Measurements from ENCODE around the gene NVL.
"Not testable (repeated sequence)": the region's sequence is repeated elsewhere in the genome, so short reads cannot be mapped to it uniquely, and the experiment has no call there.

Gene NVL

DNA sequence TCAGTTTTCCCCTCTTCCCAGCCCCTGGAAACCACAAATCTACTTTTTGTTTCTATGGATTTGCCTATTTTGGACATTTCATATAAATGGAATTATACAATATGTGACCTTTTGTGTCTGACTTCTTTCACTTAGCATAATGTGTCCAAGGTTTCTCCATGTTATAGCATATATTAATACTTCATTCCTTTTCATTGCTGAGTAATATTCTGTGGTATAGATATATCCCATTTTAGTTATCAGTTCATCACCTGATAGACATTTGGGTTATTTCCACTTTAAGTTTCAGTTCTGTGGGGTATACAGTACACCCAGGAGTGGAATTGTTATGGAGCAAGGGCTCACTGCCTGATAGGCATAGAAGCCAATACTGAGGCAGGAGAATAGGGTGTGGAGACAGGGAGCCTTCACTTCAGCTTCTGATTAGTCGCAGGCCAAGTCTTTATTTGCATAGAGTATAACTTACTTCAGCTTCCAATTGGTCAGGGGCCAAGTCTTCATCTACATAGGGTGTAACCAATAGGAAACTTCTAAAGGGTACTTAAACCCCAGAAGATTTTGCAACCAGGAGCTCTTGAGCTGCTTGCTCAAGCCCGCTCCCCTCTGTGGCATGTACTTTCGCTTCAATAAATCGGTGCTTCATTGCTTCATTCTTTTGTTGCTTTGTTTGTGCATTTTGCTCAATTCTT, 8.3 kb upstream of the NVL start:
- in situ Hi-C loops (cut with HindIII; ENCODE audit: low sequenced_read_pairs) = no loop called here

DNA sequence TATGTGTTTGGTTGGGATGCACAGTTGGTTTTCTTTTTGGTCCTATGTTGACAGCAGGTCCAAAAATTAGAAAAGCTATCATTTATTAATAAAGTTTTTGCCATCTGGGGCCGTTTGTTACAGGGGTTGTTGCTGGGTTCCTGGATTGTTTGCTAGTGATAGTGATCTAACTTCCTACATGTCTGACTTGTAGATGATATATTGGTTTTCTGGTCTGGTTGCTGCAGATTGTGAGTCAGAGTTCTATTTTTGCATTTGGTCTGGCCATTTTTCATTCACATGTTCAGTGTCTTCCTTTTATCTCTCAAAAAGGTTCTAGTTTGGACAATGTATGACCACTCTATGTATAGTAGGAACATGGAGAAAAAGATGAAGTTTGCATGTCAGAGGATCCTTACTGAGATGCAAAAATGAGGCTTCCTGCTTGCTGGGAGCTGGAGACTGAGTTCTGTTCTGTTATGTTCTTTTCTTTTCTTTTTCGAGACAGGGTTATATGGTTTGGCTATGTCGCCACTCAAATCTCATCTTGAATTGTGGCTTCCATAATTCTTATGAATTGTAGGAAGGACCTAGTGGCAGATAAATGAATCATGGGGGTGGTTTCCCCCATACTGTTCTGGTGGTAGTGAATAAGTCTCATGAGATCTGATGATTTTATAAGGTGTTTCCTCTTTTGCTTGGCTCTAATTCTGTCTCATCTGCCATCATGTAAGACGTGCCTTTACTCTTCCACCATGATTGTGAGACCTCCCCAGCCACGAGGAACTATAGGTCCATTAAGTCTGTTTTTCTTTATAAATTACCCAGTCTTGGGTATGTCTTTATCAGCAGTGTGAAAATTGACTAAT, 4.2 kb upstream of the NVL start:
- in situ Hi-C loops (cut with HindIII; ENCODE audit: low sequenced_read_pairs) = no loop called here

DNA sequence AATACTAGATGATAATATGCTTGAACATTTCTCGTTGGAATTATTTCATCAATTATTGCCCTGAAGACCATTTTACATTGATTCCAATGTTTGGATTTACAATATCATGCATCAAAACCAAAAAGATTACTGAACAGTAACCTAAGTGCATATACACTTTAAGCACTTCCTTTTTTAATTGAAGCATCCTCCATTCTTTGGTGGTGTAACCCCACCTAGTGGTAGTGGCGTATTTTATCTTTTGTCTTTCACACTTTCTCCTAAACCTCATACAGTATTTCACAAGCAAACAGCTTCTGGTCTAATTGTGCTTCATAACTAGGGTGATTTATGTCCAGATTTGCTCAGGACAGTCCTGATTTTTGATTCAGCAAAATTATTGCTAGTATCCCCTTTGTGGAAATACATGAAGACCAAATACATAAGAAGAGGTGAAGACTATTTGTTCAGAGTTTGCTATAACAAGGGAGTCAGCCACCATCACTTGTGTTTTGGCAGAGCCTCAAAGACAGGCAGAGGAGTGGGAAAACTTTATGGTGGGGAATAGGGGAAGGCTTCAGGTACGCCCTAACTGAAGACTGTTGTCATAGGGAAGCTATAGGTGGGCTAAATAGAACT, 3.4 kb upstream of the NVL start:
- in situ Hi-C loops (cut with HindIII; ENCODE audit: low sequenced_read_pairs) = no loop called here

DNA sequence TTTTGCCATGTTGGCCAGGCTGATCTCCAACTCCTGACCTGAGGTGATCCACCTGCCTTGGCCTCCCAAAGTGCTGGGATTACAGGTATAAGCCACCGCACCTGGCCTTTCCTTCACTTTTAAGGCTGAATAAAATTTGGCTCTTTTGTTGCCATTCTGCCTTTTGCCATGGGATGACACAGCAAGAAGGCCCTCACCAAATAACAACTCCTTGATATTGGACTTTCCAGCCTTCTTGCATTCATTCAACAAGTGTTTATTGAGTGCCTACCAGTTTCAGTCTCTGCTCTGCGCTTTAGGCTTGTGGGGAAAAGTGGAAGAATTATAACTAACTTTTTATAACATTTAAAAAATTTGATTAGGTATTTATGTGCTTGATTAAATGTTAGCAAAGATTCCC, 1.9 kb upstream of the NVL start:
- in situ Hi-C loops (cut with HindIII; ENCODE audit: low sequenced_read_pairs) = no loop called here

DNA sequence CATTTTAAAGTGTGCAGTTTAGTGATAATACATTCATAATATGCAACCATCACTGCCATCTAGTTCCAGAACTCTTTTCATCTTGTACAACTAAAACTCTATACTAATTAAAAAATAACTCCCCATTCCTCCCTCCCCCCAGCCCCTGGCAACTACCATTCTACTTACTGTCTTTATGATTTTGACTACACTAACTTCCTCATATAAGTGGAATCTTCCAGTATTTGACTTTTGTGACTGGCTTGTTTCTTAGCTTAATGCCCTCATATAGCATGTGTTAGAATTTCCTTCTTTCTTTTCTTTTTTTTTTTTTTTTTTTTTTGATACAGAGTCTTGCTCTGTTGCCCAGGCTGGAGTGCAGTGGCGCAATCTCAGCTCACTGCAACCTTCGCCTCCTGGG, 1.4 kb upstream of the NVL start:
- in situ Hi-C loops (cut with HindIII; ENCODE audit: low sequenced_read_pairs) = no loop called here

DNA sequence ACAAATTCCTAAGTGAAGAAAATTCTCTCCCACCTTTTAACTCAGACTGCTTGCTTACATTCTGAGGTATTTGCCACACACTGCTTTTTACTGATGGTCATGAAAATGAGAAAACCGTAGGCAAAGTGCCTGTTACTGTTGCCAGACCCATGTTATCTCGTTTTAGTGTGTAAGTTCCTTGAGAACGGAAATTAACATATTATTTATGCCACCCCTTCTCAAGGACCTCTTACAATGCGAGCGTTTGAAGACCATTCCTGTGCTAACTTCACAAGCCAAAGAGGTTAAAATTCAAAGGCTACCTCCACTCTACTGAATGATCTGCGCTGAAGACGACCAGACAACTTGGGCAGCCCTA, 509 bp downstream of the NVL start:
- in situ Hi-C loops (cut with HindIII; ENCODE audit: low sequenced_read_pairs) = no loop called here

DNA sequence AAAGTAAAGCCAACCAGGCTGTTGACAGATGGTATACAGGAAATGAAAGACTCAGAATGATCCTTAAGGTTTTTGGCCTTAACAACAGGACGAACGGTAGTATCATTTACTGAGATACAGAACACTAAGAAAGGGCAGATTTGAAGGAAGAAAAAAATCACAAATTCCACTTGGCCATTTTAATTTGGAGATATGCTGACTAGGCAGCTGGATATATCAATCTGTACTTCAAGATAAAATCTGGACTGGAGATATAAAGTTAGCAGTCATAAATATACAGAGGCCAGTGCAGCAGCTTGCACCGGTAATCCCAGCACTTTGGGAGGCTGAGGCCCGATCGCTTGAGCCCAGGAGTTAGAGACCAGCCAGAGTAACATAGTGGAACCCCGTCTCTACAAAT, 1.3 kb downstream of the NVL start:
- in situ Hi-C loops (cut with HindIII; ENCODE audit: low sequenced_read_pairs) = no loop called here

DNA sequence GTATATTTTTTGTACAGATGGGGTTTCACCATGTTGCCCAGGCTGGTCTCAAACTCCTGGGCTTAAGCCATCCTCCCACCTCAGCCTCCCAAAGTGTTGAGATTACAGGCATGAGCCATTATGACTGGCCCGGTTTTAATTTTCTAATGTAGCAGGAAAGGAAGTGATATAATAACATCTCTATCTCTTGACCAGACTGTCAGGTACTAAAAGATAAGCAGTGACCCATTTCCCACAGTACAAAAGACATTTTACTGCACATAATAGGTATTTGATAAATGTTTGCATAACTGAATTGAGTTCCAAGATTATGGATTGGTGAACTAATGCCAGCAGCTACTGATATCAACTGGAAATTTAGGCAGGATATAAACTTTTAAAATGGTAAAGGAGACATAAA, 4.0 kb downstream of the NVL start:
- in situ Hi-C loops (cut with HindIII; ENCODE audit: low sequenced_read_pairs) = no loop called here

DNA sequence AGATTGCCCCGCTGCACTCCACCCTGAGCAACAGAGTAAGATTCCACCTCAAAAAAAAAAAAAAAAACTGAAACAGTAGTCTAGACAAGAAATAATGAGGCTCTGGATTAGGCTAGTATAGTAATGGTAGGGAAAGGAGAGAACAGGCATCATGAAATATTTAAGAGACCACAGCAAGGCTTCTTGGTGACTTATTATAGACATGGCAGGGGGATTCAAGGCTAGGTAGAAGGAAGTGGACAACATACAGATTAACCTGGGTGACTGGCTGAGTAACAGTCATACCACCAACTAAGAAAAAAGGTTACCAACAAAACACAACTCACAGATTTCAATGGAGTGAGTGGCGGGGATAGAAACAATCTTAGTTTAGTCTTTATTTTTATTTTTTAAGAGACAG, 8.3 kb downstream of the NVL start:
- in situ Hi-C loops (cut with HindIII; ENCODE audit: low sequenced_read_pairs) = no loop called here

DNA sequence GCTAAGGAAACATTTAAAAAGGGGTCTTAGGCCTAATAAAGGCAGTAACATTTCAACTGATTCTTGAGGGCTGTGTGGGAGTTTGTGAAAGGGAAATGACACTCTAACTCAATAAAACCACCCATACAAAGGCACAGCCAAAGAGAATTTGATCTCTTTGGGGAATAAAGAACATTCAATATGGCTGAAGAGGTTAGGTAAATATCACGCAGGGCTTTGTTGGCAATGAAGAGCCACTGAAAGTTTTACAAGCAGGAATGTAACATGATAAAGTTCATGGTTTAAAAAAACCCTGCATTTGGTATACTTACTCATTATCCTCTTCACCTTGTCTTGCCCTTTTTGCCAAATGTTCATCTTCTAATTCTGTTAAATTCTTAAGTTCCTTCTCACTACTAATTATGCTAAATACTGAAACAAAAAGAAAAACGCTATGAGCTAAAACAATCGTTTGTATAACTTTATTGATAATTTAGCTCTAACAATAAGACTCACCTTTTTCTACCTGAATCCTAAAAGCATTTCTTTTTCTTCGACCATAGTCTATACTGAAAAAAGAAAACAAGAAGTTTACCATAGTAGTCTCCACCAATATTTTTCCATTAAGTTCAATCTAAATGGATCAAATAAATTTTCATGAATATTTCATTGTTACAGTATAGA, 12.5 kb downstream of the NVL start:
- in situ Hi-C loops (cut with HindIII; ENCODE audit: low sequenced_read_pairs) = no loop called here

DNA sequence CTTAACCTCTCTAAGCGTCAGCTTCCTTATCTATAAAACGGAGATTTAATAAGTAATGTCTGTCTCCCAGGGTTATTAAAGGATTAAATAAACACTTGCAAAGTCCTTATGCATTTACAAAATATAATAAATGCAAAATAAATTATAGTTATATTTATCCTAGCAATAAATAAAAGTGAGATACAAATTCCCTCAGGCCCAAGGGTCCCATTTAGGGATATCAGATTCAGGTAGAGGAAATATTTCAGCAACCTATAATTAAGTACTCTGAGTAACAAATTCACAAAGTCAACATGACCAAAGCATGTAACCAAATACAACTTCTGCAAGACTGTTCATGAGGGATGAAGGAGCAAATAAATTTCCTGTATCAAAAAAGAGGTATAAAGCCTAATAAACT, 17.9 kb downstream of the NVL start:
- in situ Hi-C loops (cut with HindIII; ENCODE audit: low sequenced_read_pairs) = no loop called here

DNA sequence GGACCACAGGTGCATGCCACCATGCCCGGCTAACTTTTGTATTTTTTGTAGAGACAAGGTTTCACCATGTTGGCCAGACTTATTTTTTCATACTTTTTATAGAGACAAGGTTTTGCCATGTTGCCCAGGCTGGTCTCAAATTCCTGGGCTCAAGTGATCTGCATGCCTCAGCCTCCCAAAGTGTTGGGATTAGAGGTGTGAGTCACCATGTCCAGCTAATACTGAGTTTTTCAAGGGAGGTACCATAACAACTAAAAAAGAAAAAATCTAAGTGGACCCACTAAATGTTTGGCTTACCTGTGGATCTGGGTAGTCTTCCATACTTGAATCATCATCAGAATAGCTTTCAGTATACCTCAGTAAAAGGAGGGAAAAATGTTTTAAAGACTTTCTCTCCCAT, 18.5 kb downstream of the NVL start:
- in situ Hi-C loops (cut with HindIII; ENCODE audit: low sequenced_read_pairs) = not testable (repeated sequence)

DNA sequence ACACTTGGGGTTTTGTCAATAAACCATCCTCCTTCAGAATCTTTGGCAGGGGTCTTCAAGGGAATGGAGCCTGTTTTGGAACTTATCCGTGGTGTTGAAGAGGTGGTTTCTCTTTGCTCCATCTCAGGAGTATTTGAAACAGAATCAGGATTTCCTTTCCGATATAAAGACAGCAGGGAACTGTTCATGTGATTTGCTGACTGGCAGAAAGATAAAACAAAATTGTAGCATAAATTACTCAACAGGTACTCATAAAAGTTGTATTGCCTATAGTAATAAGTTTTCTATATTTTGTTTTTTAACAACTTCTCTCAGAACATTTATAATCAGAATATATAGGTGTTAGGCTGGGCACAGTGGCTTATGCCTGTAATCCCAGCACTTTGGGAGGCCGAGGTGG, 21.9 kb downstream of the NVL start:
- in situ Hi-C loops (cut with HindIII; ENCODE audit: low sequenced_read_pairs) = no loop called here

DNA sequence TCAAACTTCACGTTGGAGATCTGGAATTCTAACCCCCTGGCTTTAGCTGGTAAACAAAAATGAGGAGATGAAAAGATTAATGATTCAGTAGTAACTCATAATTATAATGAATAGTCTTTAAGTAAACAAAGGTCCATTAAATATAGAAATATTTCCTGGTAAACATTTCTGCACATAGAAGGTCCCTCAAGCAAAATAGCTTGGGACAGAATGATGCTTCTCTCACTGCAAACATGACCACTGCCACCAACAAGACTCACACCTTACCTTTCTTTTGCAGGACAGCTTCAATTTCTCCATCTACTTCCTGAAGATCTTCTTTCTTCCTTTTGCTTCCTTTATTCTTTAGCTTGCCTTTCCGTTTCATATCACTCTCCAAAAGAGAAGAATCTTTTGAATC, 25.2 kb downstream of the NVL start:
- in situ Hi-C loops (cut with HindIII; ENCODE audit: low sequenced_read_pairs) = no loop called here

DNA sequence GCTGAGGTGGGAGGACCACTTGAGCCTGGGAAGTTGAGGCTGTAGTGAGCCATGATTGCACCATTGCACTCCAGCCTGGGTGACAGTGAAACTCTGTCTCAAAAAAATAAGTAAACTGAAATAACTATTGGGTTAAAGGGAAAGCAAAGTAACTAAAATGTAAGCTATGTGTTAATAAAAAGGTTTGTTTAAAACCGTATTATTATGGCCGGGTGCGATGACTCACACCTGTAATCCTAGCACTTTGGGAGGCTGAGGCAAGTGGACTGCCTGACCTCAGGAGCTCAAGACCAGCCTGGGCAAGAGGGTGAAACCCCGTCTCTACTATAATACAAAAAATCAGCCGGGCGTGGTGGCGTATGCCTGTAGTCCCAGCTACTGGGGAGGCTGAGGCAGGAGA, 27.0 kb downstream of the NVL start:
- in situ Hi-C loops (cut with HindIII; ENCODE audit: low sequenced_read_pairs) = no loop called here

DNA sequence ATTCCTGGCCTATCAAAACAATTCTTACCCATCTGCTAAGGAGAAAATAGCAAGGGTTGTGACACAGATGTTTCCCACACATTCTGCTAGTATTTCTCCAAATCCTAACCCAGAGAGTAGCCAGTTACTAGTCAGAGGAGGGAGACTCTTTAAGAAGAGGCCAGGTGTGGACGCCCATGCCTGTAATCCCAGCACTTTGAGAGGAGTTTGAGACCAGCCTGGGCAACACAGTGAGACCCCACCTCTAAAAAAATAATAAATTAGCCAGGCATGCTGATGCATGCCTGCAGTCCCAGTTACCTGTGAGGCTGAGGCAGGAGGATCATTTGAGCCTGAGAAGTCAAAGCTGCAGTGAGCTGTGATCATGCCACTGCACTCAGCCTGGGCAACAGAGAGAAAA, 28.6 kb downstream of the NVL start:
- in situ Hi-C loops (cut with HindIII; ENCODE audit: low sequenced_read_pairs) = no loop called here

DNA sequence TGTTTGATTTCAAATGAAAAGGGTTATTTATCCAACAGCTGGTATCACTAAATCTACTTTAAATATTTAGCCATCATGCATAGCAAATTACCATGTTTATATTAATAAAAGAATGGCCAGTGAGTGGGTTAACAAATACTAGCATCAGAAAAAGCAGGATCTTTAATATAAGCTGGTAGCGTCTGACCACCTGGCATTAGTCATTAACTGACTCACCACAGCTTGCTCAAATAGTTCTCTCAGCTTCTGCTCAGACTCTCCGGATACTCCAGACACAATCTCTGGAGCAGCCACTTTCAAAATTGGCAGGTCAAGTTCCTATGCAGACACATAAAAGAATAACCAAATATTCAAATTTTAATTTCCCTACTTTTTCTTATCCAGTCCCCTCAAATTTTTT, 29.6 kb downstream of the NVL start:
- in situ Hi-C loops (cut with HindIII; ENCODE audit: low sequenced_read_pairs) = no loop called here

DNA sequence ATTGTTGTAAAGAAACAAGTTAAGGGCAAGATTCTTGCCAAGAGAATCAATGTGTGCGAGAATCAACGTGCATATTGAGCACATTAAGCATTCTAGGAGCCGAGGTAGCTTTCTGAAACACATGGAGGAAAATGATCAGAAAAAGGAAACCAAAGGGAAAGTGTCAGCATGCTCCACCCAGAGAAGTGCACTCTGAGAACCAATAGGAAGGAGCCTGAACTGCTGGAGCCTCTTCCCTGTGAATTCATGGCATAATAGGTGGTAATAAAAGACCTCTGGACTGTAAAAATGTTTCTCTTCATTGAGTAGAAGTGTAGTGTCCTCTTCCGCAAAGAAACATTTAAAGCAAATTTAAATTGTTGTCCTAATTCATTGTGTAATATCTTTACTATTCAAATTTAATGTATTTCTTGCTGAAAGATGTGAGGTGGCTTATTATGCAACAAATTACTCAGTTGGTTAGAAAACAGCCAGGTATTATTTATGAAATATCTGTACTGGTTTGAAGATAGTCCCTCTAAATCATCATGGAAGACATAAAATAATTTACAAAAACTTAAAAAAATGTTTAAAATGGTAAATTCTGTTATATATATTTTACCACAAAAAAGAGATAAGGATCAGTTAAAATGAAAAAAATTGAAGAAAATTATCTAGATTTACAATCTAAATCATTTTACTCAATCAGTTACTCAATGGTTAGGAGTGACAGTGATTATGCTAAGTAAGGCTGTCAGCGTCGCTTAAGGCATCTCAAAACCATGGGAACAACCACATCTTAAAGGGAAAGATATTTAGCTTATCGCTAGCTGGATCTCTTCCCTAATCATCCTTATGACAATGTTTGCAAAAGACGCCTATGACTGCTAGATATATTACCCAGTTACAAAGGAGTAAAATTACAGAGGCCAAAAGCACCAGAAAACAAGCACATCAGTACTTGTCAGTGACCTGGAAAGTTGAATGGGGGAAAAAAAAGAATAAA, 31.3 kb downstream of the NVL start:
- in situ Hi-C loops (cut with HindIII; ENCODE audit: low sequenced_read_pairs) = loop anchor here (5.0 kb wide), 1 partner anchor 129 kb away; no protein-coding TSS in a partner anchor

DNA sequence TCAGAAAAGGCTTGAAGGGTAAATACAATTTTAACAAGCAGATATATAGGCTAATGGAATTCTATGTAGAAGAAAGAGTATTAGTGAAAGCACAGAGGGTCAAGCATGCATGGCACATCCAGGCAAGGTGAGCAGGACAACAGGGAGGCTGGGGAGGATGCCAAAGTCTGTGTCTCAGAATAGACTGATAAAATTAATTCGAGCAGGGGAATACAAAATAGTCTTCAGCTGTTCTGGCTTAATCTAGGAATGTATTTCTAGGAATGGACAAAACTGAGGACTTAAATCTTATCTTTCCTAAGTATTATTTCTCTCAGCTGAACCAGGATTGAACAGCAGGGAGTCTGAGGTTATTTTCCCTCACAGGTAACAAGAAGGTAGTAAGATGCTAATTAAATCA, 35.2 kb downstream of the NVL start:
- in situ Hi-C loops (cut with HindIII; ENCODE audit: low sequenced_read_pairs) = loop anchor here (5.0 kb wide), 1 partner anchor 133 kb away; no protein-coding TSS in a partner anchor

DNA sequence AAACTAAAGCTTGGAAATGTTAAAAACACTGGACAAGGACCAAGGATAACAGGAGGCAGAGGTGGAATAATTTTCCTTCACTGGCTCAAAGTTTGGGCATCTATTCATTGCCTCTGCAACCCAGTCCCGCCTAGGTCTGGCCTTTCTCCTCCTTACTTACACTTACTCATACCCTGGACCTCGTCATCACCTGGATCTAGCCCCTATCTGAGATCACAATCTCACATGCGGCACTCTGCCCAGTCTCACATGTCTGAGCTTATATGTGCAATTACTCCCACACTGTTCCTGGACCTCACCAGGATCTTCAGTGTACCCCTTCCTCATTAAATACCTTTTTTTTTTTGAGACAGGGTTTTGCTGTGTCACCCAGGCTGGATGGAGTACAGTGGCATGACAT, 37.6 kb downstream of the NVL start:
- in situ Hi-C loops (cut with HindIII; ENCODE audit: low sequenced_read_pairs) = no loop called here
